HCT116 (cell line): ENCODE measurements around the gene YWHAG. TPM values are rescaled to one million over a fixed set of nuclear protein-coding genes. Genes with fewer than 3 reads are reported as not detected.

Experiments used
- ATAC-seq: fragments of 200-7000 bp; cut with Tn5 transposase; 2 replicates; pipeline ENCODE4 v1.9.1; 2020; ENCODE audit warnings: mild to moderate bottlenecking, moderate library complexity
- BruUV-seq: library from RNA; stranded (reverse); fragments of 400-500 nt; replicated peaks from 2 replicates; lab custom pipeline; 2021; lab: Mats Ljungman, UMichigan
- CTCF ChIA-PET: fragments of 300-600 bp; sonication (Branson Sonifier 250); formaldehyde crosslinking; loops from one replicate; lab custom pipeline; 2021; ENCODE audit warnings: antibody characterized with exemption; lab: Charles Lee
- POLR2A ChIA-PET: fragments of 300-600, 350-600 bp; sonication (Branson Sonifier 250); formaldehyde crosslinking; loops from one replicate; lab custom pipeline; 2021; ENCODE audit warnings: antibody characterized with exemption; lab: Charles Lee
- RAD21 ChIA-PET, 2 experiments: fragments of 300-600 bp; sonication (Branson Sonifier 250); formaldehyde crosslinking; loops; one replicate each; lab custom pipeline; 2023; ENCODE audit warnings: low total read pairs in 2 of 2; ENCODE audit not compliant: uncharacterized antibody in 2 of 2, unreplicated experiment in 2 of 2, low non-redundant PET in 1 of 2; lab: Charles Lee
- DNase-seq: peaks from one replicate; pipeline ENCODE4 v3.0.0-alpha.2; 2010; ENCODE audit warnings: low read depth, low spot score
- H2AFZ ChIP-seq: fragments of 200-600 bp; shearing (Covaris generic), sonication (generic); 2 replicates; pipeline ENCODE4 v1.6.1; 2017; ENCODE audit warnings: low read depth, mixed run types, mixed read lengths, antibody characterized with exemption, low read length; ENCODE audit not compliant: poor library complexity, severe bottlenecking
- H3K27ac ChIP-seq: 2 replicates; pipeline ENCODE4 v1.5.1; 2012; ENCODE audit warnings: low read depth, low read length
- H3K27me3 ChIP-seq: fragments of 200-600 bp; sonication (generic); 2 replicates; pipeline ENCODE4 v1.6.1; 2016; ENCODE audit warnings: mixed run types, low read length, mixed read lengths; ENCODE audit not compliant: insufficient read depth
- H3K36me3 ChIP-seq, 2 experiments: fragments of 200-500 bp in 1 of 2; fragments of 200-600 bp in 1 of 2; sonication (Bioruptor generic) in 1 of 2; sonication (generic) in 1 of 2; 2 replicates each; pipeline versions ENCODE4 v1.5.1 to v1.6.1; 2014 to 2016; ENCODE audit warnings: low read length in 2 of 2, inconsistent platforms in 1 of 2, mixed read lengths in 1 of 2, mixed run types in 1 of 2; ENCODE audit not compliant: insufficient read depth in 2 of 2, control insufficient read depth in 1 of 2
- H3K4me1 ChIP-seq, 2 experiments: fragments of 200-600 bp in 1 of 2; sonication (generic) in 1 of 2; 2 replicates each; pipeline versions ENCODE4 v1.5.1 to v1.6.1; 2012 to 2017; ENCODE audit warnings: low read length in 2 of 2, inconsistent platforms in 1 of 2, mild to moderate bottlenecking in 1 of 2, mixed read lengths in 1 of 2, mixed run types in 1 of 2, moderate library complexity in 1 of 2; ENCODE audit not compliant: insufficient read depth in 2 of 2, control insufficient read depth in 1 of 2
- H3K4me2 ChIP-seq: fragments of 200-600 bp; sonication (generic); 2 replicates; pipeline ENCODE4 v1.6.1; 2017; ENCODE audit warnings: mixed run types, low read length, mixed read lengths
- H3K4me3 ChIP-seq, 2 experiments: fragments of 200-600 bp in 1 of 2; sonication (generic) in 1 of 2; replicated peaks in 1 of 2; 2 replicates each; pipeline ENCODE4 v1.5.1; 2011 to 2016; ENCODE audit warnings: low read length in 2 of 2, control low read depth in 1 of 2, low read depth in 1 of 2, mild to moderate bottlenecking in 1 of 2, mixed read lengths in 1 of 2, mixed run types in 1 of 2
- H3K79me2 ChIP-seq: fragments of 200-600 bp; sonication (generic); 2 replicates; pipeline ENCODE4 v1.6.1; 2017; ENCODE audit warnings: mild to moderate bottlenecking, mixed run types, low read length, moderate library complexity, mixed read lengths; ENCODE audit not compliant: insufficient read depth
- H3K9ac ChIP-seq: fragments of 200-600 bp; sonication (generic); 2 replicates; pipeline ENCODE4 v1.6.1; 2016; ENCODE audit warnings: low read length, mixed read lengths
- H3K9me2 ChIP-seq: fragments of 200-600 bp; sonication (generic), shearing (Covaris generic); 2 replicates; pipeline ENCODE4 v1.6.1; 2017; ENCODE audit warnings: mixed run types, mild to moderate bottlenecking, moderate library complexity; ENCODE audit not compliant: insufficient read depth
- H3K9me3 ChIP-seq, 2 experiments: fragments of 200-500 bp in 1 of 2; fragments of 200-600 bp in 1 of 2; sonication (Bioruptor generic) in 1 of 2; sonication (generic) in 1 of 2; 2 replicates each; pipeline ENCODE4 v1.6.1; 2014 to 2017; ENCODE audit warnings: low read length in 2 of 2, mixed read lengths in 2 of 2, inconsistent platforms in 1 of 2, low read depth in 1 of 2, mild to moderate bottlenecking in 1 of 2, mixed run types in 1 of 2, moderate library complexity in 1 of 2; ENCODE audit not compliant: control insufficient read depth in 1 of 2, insufficient read depth in 1 of 2
- H4K20me1 ChIP-seq: fragments of 200-600 bp; sonication (generic), shearing (Covaris generic); 2 replicates; pipeline ENCODE4 v1.6.1; 2017; ENCODE audit warnings: mixed run types, mild to moderate bottlenecking, moderate library complexity; ENCODE audit not compliant: insufficient read depth
- CTCF ChIP-seq, 3 experiments: fragments of 200-600 bp in 1 of 3; sonication (generic) in 1 of 3; IDR thresholded peaks in 2 of 3; conservative IDR thresholded peaks in 1 of 3; 2 replicates each; pipeline ENCODE4 v1.5.1; 2012 to 2017; ENCODE audit warnings: low read depth in 2 of 3, low read length in 2 of 3, antibody characterized with exemption in 1 of 3, borderline replicate concordance in 1 of 3, control low read depth in 1 of 3, mild to moderate bottlenecking in 1 of 3, mixed read lengths in 1 of 3, mixed run types in 1 of 3, moderate library complexity in 1 of 3; ENCODE audit not compliant: insufficient read depth in 1 of 3
- EGR1 ChIP-seq: IDR thresholded peaks from 2 replicates; pipeline ENCODE4 v1.6.1; 2012; ENCODE audit warnings: low read depth
- MAX ChIP-seq: IDR thresholded peaks from 2 replicates; pipeline ENCODE4 v1.6.1; 2012
- POLR2A ChIP-seq: IDR thresholded peaks from 2 replicates; pipeline ENCODE4 v1.7.0; 2011; ENCODE audit warnings: borderline replicate concordance; ENCODE audit not compliant: insufficient read depth, insufficient read length; ENCODE audit errors: extremely low read depth
- REST ChIP-seq: IDR thresholded peaks from 2 replicates; pipeline ENCODE4 v1.6.1; 2012; ENCODE audit warnings: low read depth
- SRF ChIP-seq: IDR thresholded peaks from 2 replicates; pipeline ENCODE4 v1.6.1; 2012; ENCODE audit warnings: low read depth
- ZFX ChIP-seq: fragments of 450-650 bp; IDR thresholded peaks from 2 replicates; pipeline ENCODE4 v1.6.1; 2017
- intact Hi-C: fragments of 100-400 bp; cut with micrococcal nuclease; formaldehyde crosslinking; loops from 2 replicates; pipeline ENCODE4 v1.10.0; 2022
- total RNA-seq: library from RNA; stranded (reverse); gene quantifications from one replicate; pipeline ENCODE4 v1.2.1, GENCODE V29; 2021; ENCODE audit not compliant: unreplicated experiment

The YWHAG gene
- total RNA-seq, 1 experiment from 2014 or later, result 170 TPM

- ChIA-PET POLR2A (interaction anchor here (0.9 kb wide), 1 partner anchor 10 kb away, joined by 4 read pairs; no protein-coding TSS in a partner anchor), CTCF (no interaction called here), RAD21 (no interaction called here)
- Histone ChIP-seq H3K27ac (no peak overlapping the region), H3K4me1 (peaks cover 27 to 52% of the 10 kb centered on the region in 2 experiments), H3K27me3 (no peaks in the 10 kb centered on the region), H3K9ac (no peak overlapping the region), H3K9me2 (no peaks in the 10 kb centered on the region), H3K36me3 (no peaks in the 10 kb centered on the region), H3K79me2 (no peaks in the 10 kb centered on the region), H4K20me1 (no peaks in the 10 kb centered on the region), H3K4me3 (no peak overlapping the region), H3K4me2 (no peak overlapping the region), H3K9me3 (no peaks in the 10 kb centered on the region), H2AFZ (no peak overlapping the region)
- DNase-seq (no peak), ATAC-seq (no peak)
- intact Hi-C loops, result no loop called here
- no peak for TF ChIP-seq SRF
- no peak for TF ChIP-seq REST
- no peak for TF ChIP-seq CTCF (IDR thresholded peaks at IDR 0.05 in 2 of 3, conservative IDR thresholded peaks at IDR 0.05 in 1 of 3; ENCODE audit: borderline replicate concordance in 1 of 3, insufficient read depth in 1 of 3, low read depth in 2 of 3, low read length in 2 of 3)
- TF ChIP-seq MAX, result no peak
- no peak for TF ChIP-seq POLR2A
- no peak for TF ChIP-seq EGR1
- no peak for TF ChIP-seq ZFX
- no TSS peak for BruUV-seq
Observed at GRCh38 chr7:76375251-76375650, 16.5 kb upstream of the YWHAG start.
